Neuron (in vitro differentiated cells): Measurements from ENCODE around the gene PPM1L.
"Not testable (repeated sequence)": the region's sequence is repeated elsewhere in the genome, so short reads cannot be mapped to it uniquely, and the experiment has no call there.

Experiments
- H2AFZ ChIP-seq: one replicate; pipeline ENCODE4 v1.6.1; 2013; ENCODE audit warnings: low read depth, mild to moderate bottlenecking, inconsistent platforms, low read length, moderate library complexity
- H3K27me3 ChIP-seq: one replicate; pipeline ENCODE4 v1.6.1; 2013; ENCODE audit warnings: low read length; ENCODE audit not compliant: insufficient read depth
- H3K36me3 ChIP-seq: one replicate; pipeline ENCODE4 v1.6.1; 2013; ENCODE audit warnings: low read length; ENCODE audit not compliant: insufficient read depth
- H3K4me1 ChIP-seq: one replicate; pipeline ENCODE4 v1.6.1; 2013; ENCODE audit warnings: low read length; ENCODE audit not compliant: insufficient read depth
- H3K4me3 ChIP-seq: 2 replicates; pipeline ENCODE4 v1.5.1; 2013; ENCODE audit warnings: mild to moderate bottlenecking, low read length, moderate library complexity
- H3K9me3 ChIP-seq: one replicate; pipeline ENCODE4 v1.6.1; 2013; ENCODE audit warnings: low read length

The PPM1L gene

GRCh38 chr3:160977773-160978172, 221.7 kb downstream of the PPM1L start:
- Histone ChIP-seq H3K4me1 (peaks cover 4% of the 10 kb centered on the region), H3K27me3 (no peaks in the 10 kb centered on the region), H3K36me3 (no peaks in the 10 kb centered on the region), H3K4me3 (no peak overlapping the region), H3K9me3 (peaks cover 2% of the 10 kb centered on the region), H2AFZ (no peak overlapping the region)

- Histone ChIP-seq H3K4me1 (peaks cover 13% of the 10 kb centered on the region), H3K4me3 (no peak overlapping the region), H2AFZ (no peak overlapping the region), H3K9me3 (peaks cover 2% of the 10 kb centered on the region), H3K36me3 (no peaks in the 10 kb centered on the region), H3K27me3 (no peaks in the 10 kb centered on the region)
Measured at GRCh38 chr3:160980740-160981139, 224.7 kb downstream of the PPM1L start.

- Histone ChIP-seq H3K4me1 (peaks cover 13% of the 10 kb centered on the region), H3K27me3 (no peaks in the 10 kb centered on the region), H3K36me3 (no peaks in the 10 kb centered on the region), H3K9me3 (peaks cover 4% of the 10 kb centered on the region), H2AFZ (no peak overlapping the region), H3K4me3 (no peak overlapping the region)
Measured at GRCh38 chr3:160981217-160981938, 225.3 kb downstream of the PPM1L start.

- H3K4me3 ChIP-seq = no peak overlapping the region
- no peaks in the 10 kb centered on the region for H3K36me3 ChIP-seq
- no peak overlapping the region for H2AFZ ChIP-seq
- peaks cover 13% of the 10 kb centered on the region for H3K4me1 ChIP-seq
- peaks cover 2% of the 10 kb centered on the region for H3K9me3 ChIP-seq
- no peaks in the 10 kb centered on the region for H3K27me3 ChIP-seq
Measured at GRCh38 chr3:160982491-160982890, 226.5 kb downstream of the PPM1L start.

GRCh38 chr3:160983900-160984299, 227.9 kb downstream of the PPM1L start:
- not testable (repeated sequence) for H3K9me3 ChIP-seq, H3K36me3 ChIP-seq, H2AFZ ChIP-seq, H3K27me3 ChIP-seq, H3K4me3 ChIP-seq
- peaks cover 13% of the 10 kb centered on the region for H3K4me1 ChIP-seq

GRCh38 chr3:160986069-160986468, 230.0 kb downstream of the PPM1L start:
- no peak overlapping the region for H3K4me3 ChIP-seq
- peaks cover 13% of the 10 kb centered on the region for H3K4me1 ChIP-seq
- no peaks in the 10 kb centered on the region for H3K27me3 ChIP-seq
- H3K36me3 ChIP-seq = no peaks in the 10 kb centered on the region
- peaks cover 2% of the 10 kb centered on the region for H3K9me3 ChIP-seq
- H2AFZ ChIP-seq = no peak overlapping the region

GRCh38 chr3:160987982-160988964, 232.2 kb downstream of the PPM1L start:
- no peak overlapping the region for H2AFZ ChIP-seq
- H3K36me3 ChIP-seq = no peaks in the 10 kb centered on the region
- no peak overlapping the region for H3K4me3 ChIP-seq
- H3K4me1 ChIP-seq = peaks cover 6% of the 10 kb centered on the region
- no peaks in the 10 kb centered on the region for H3K27me3 ChIP-seq
- peaks cover 2% of the 10 kb centered on the region for H3K9me3 ChIP-seq

GRCh38 chr3:160990446-160990845, 234.4 kb downstream of the PPM1L start:
- H3K4me1 ChIP-seq = no peaks in the 10 kb centered on the region
- H3K27me3 ChIP-seq = no peaks in the 10 kb centered on the region
- no peak overlapping the region for H2AFZ ChIP-seq
- no peak overlapping the region for H3K4me3 ChIP-seq
- no peaks in the 10 kb centered on the region for H3K36me3 ChIP-seq
- peaks cover 2% of the 10 kb centered on the region for H3K9me3 ChIP-seq

- H3K27me3 ChIP-seq = no peaks in the 10 kb centered on the region
Measured at GRCh38 chr3:160992712-160993111, 236.7 kb downstream of the PPM1L start.

GRCh38 chr3:160996811-160997210, 240.8 kb downstream of the PPM1L start:
- no peak overlapping the region for H3K4me3 ChIP-seq

More at GRCh38 chr3:160992712-160993111, 236.7 kb downstream of the PPM1L start:
- H2AFZ ChIP-seq = no peak overlapping the region
- H3K9me3 ChIP-seq = peaks cover 4% of the 10 kb centered on the region
- no peak overlapping the region for H3K4me3 ChIP-seq
- H3K36me3 ChIP-seq = no peaks in the 10 kb centered on the region
- H3K4me1 ChIP-seq = no peaks in the 10 kb centered on the region

GRCh38 chr3:160998581-160998980, 242.6 kb downstream of the PPM1L start:
- H3K27me3 ChIP-seq = no peaks in the 10 kb centered on the region
- no peaks in the 10 kb centered on the region for H3K36me3 ChIP-seq
- peaks cover 3% of the 10 kb centered on the region for H3K4me1 ChIP-seq
- H3K4me3 ChIP-seq = no peak overlapping the region
- H2AFZ ChIP-seq = no peak overlapping the region
- peaks cover 4% of the 10 kb centered on the region for H3K9me3 ChIP-seq

More at GRCh38 chr3:160996811-160997210, 240.8 kb downstream of the PPM1L start:
- no peaks in the 10 kb centered on the region for H3K36me3 ChIP-seq
- H3K9me3 ChIP-seq = peaks cover 4% of the 10 kb centered on the region
- H2AFZ ChIP-seq = no peak overlapping the region
- no peaks in the 10 kb centered on the region for H3K27me3 ChIP-seq
- peaks cover 3% of the 10 kb centered on the region for H3K4me1 ChIP-seq

GRCh38 chr3:160999274-160999673, 243.2 kb downstream of the PPM1L start:
- H3K4me1 ChIP-seq = peaks cover 3% of the 10 kb centered on the region
- no peak overlapping the region for H3K4me3 ChIP-seq
- H3K27me3 ChIP-seq = no peaks in the 10 kb centered on the region
- no peaks in the 10 kb centered on the region for H3K36me3 ChIP-seq
- peaks cover 4% of the 10 kb centered on the region for H3K9me3 ChIP-seq
- H2AFZ ChIP-seq = no peak overlapping the region

- no peaks in the 10 kb centered on the region for H3K27me3 ChIP-seq
- H3K9me3 ChIP-seq = no peaks in the 10 kb centered on the region
- no peaks in the 10 kb centered on the region for H3K36me3 ChIP-seq
- H3K4me1 ChIP-seq = no peaks in the 10 kb centered on the region
- H3K4me3 ChIP-seq = no peak overlapping the region
- H2AFZ ChIP-seq = no peak overlapping the region
Measured at GRCh38 chr3:161008086-161008485, 252.1 kb downstream of the PPM1L start.
